Gastroesophageal sphincter (tissue), 4 donors: ENCODE measurements around the gene GBX1. TPM values are rescaled to one million over a fixed set of nuclear protein-coding genes. Genes with fewer than 3 reads are reported as not detected.

ENCODE experiments used
- ATAC-seq: fragments of 150-250 bp; one replicate; pipeline ENCODE4 v1.9.1; 2016; ENCODE audit warnings: mild to moderate bottlenecking, moderate library complexity
- H3K27ac ChIP-seq, 4 donors: fragments of 200-600 bp; sonication (generic) in 3 of 4; 1 replicate in 3 of 4; 2 replicates in 1 of 4; pipeline ENCODE4 v1.5.1; 2016 to 2019
- H3K27me3 ChIP-seq: fragments of 200-600 bp; sonication (generic); one replicate; pipeline ENCODE4 v1.5.1; 2019
- H3K36me3 ChIP-seq, 2 donors: fragments of 200-600 bp; sonication (generic); one replicate each; pipeline ENCODE4 v1.5.1; 2019; ENCODE audit warnings: control low read depth in 1 of 2
- H3K4me1 ChIP-seq, 3 donors: fragments of 200-600 bp; sonication (generic); 1 replicate in 2 of 3; 2 replicates in 1 of 3; pipeline ENCODE4 v1.5.1; 2016 to 2019; ENCODE audit warnings: control low read depth in 2 of 3
- H3K4me3 ChIP-seq, 2 donors: fragments of 200-600 bp; sonication (generic); one replicate each; pipeline ENCODE4 v1.5.1; 2019; ENCODE audit warnings: mild to moderate bottlenecking in 1 of 2, moderate library complexity in 1 of 2
- H3K9me3 ChIP-seq, 3 donors: fragments of 200-600 bp; sonication (generic); one replicate each; pipeline ENCODE4 v1.5.1; 2017 to 2019; ENCODE audit warnings: control low read depth in 2 of 3
- EP300 ChIP-seq: sonication (generic); formaldehyde crosslinking; IDR thresholded peaks from one replicate; pipeline ENCODE4 v1.6.1; 2017; ENCODE audit warnings: antibody characterized with exemption, mild to moderate bottlenecking
- POLR2A ChIP-seq, 2 donors: fragments of 450-650 bp; IDR thresholded peaks; one replicate each; pipeline ENCODE4 v1.6.1; 2017; ENCODE audit warnings: antibody characterized with exemption in 2 of 2, mild to moderate bottlenecking in 2 of 2, moderate library complexity in 1 of 2
- POLR2AphosphoS5 ChIP-seq: sonication (generic); formaldehyde crosslinking; IDR thresholded peaks from one replicate; pipeline ENCODE4 v1.6.1; 2017; ENCODE audit warnings: antibody characterized with exemption
- WGBS, 2 donors: methylation state at CpG; one replicate each; pipeline ENCODE4 v1.1.5; 2018; ENCODE audit warnings: low coverage in 1 of 2; 5-methylcytosine and 5-hydroxymethylcytosine counted together
- total RNA-seq, 4 donors: library from RNA; depleted of rRNA; stranded (reverse); fragments of >200 nt; gene quantifications; one replicate each; pipeline ENCODE4 v1.1.0, GENCODE V29; 2016
- TF ChIP-seq, protein P1 (sequence below), 4 experiments: fragments of 200-600 bp in 2 of 4; fragments of 450-650 bp in 2 of 4; sonication (generic) in 1 of 4; IDR thresholded peaks; one replicate each; pipeline ENCODE4 v1.5.1; 2017 to 2019; ENCODE audit warnings: antibody characterized with exemption in 4 of 4, mild to moderate bottlenecking in 2 of 4, moderate library complexity in 2 of 4

The GBX1 gene
- total RNA-seq, 4 donors from 2014 or later = not detected

DNA sequence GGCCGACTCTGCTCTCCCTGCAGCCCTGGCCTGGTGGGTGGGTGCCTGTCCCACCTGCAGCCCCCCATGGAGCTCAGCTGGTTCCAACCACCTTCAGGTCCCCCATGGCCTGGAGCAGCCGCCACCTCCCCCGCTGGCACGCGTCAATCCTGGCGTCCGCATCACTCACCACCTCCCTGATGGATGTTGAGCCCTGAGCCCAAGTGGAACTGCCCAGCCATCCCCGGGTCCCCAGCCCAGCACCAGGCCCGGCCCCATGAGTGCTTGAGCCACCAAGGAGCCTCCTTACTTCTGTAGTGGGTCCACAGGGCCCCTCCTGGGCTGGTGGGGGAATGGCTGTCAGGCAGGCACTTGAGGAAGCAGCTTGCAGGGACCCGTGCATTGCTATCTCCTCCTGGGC, 66.6 kb downstream of the GBX1 start:
- no peak for TF ChIP-seq POLR2AphosphoS5
- TF ChIP-seq POLR2A (IDR thresholded peaks at IDR 0.05) = no peak
- TF ChIP-seq EP300 = no peak
- TF ChIP-seq, protein P1, sequence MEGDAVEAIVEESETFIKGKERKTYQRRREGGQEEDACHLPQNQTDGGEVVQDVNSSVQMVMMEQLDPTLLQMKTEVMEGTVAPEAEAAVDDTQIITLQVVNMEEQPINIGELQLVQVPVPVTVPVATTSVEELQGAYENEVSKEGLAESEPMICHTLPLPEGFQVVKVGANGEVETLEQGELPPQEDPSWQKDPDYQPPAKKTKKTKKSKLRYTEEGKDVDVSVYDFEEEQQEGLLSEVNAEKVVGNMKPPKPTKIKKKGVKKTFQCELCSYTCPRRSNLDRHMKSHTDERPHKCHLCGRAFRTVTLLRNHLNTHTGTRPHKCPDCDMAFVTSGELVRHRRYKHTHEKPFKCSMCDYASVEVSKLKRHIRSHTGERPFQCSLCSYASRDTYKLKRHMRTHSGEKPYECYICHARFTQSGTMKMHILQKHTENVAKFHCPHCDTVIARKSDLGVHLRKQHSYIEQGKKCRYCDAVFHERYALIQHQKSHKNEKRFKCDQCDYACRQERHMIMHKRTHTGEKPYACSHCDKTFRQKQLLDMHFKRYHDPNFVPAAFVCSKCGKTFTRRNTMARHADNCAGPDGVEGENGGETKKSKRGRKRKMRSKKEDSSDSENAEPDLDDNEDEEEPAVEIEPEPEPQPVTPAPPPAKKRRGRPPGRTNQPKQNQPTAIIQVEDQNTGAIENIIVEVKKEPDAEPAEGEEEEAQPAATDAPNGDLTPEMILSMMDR (IDR thresholded peaks at IDR 0.05) = no peak
- no peaks in the 10 kb centered on the region for H3K27me3 ChIP-seq
- H3K36me3 ChIP-seq = peaks cover 0 to 15% of the 10 kb centered on the region in 2 donors
- no CpG with 5 or more reads among the region's 10 CpGs for WGBS, 2 donors
- H3K4me1 ChIP-seq = peaks cover 0 to 47% (median 15%) of the 10 kb centered on the region in 3 donors
- H3K4me3 ChIP-seq = no peak overlapping the region
- ATAC-seq = no peak
- no peaks in the 10 kb centered on the region for H3K9me3 ChIP-seq
- H3K27ac ChIP-seq = no peak overlapping the region

DNA sequence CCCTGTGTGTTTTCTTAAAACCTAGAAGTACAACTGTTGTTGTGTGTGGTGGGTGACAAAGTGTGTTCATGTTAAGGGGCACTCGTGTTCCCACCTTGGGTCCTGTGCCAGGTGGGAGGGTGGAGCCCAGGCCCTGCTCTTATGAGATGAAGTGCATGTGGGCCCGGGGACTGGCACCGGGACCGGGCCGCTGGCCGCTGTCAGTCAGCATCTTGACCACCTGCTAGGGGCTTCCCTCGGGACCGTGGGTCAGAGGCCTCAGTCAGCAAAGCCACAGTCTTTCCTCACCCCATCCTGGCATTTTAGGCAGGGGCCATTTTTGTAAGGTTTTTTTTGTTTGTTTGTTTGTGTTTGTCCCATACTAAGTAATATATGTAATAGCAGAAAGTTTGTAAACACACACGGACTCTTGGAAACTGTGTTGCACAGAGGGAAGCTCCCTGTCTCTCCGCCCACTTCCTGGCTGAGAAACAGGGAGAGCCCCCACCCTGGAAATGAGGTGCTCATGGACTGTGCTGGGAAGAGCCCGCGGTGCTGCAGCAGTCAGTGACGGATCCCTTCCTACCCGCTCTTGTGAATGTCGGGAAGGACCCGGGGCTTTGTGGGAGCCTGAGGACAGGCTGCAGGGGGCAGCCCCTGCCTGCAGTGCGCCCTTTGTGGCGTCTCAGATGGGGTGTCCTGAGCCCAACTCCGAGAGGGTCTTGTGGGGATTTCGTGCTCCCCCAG, 67.8 kb downstream of the GBX1 start:
- no peak for TF ChIP-seq POLR2AphosphoS5
- H3K9me3 ChIP-seq = no peaks in the 10 kb centered on the region
- peaks cover 0 to 54% (median 18%) of the 10 kb centered on the region in 3 donors for H3K4me1 ChIP-seq
- H3K4me3 ChIP-seq = no peak overlapping the region
- peak; percentile 47 for ATAC-seq
- WGBS, 2 donors = 45 to 54% methylated on average over 5 to 9 of the region's 20 CpGs
- H3K27me3 ChIP-seq = no peaks in the 10 kb centered on the region
- H3K27ac ChIP-seq = no peak overlapping the region
- peaks cover 0 to 11% of the 10 kb centered on the region in 2 donors for H3K36me3 ChIP-seq

Other genes starting within 250 kb of the GBX1 start
- gene KCNH2, start 189.4 kb downstream of the GBX1 start, total RNA-seq = 10 to 100 TPM; 26.6 to 63.8 (median 36.3) TPM
- gene NOS3, start 176.7 kb downstream of the GBX1 start, total RNA-seq = 10 to 100 TPM in 2 of 4 donors, 1 to 10 TPM in 2; 6.8 to 29.4 (median 13.5) TPM
- gene ATG9B, start 143.2 kb downstream of the GBX1 start, total RNA-seq = under 1 TPM in 2 of 4 donors, not detected in 2; 0.15 to 0.31 TPM
- 10 to 100 TPM; 13.2 to 33.0 (median 18.8) TPM for gene ABCB8, start 139.2 kb downstream of the GBX1 start, total RNA-seq
- 1 to 10 TPM in 3 of 4 donors, not detected in 1; 1.7 to 3.1 (median 2.1) TPM for gene ASIC3, start 119.2 kb downstream of the GBX1 start, total RNA-seq
- gene CDK5, start 109.8 kb downstream of the GBX1 start, total RNA-seq = 1 to 10 TPM; 3.4 to 8.8 (median 6.4) TPM
- gene SLC4A2, start 108.1 kb downstream of the GBX1 start, total RNA-seq = 100 to 1,000 TPM in 2 of 4 donors, 10 to 100 TPM in 2; 77.8 to 152 (median 95.7) TPM
- gene FASTK, start 86.9 kb downstream of the GBX1 start, total RNA-seq = 10 to 100 TPM; 51.3 to 82.2 (median 60.8) TPM
- 10 to 100 TPM; 38.4 to 57.2 (median 44.7) TPM for gene TMUB1, start 84.2 kb downstream of the GBX1 start, total RNA-seq
- gene AGAP3, start 81.2 kb downstream of the GBX1 start, total RNA-seq = 10 to 100 TPM; 36.3 to 68.2 (median 55.7) TPM
- gene ASB10, start 19.6 kb upstream of the GBX1 start, total RNA-seq = not detected
- gene H2BK1, start 42.8 kb upstream of the GBX1 start, total RNA-seq = not detected
- 10 to 100 TPM; 30.5 to 43.1 (median 36.5) TPM for gene ABCF2, start 59.5 kb upstream of the GBX1 start, total RNA-seq
- 10 to 100 TPM; 18.0 to 38.1 (median 25.7) TPM for gene CHPF2, start 64.8 kb upstream of the GBX1 start, total RNA-seq
- 10 to 100 TPM; 23.6 to 45.1 (median 39.8) TPM for gene SMARCD3, start 81.0 kb upstream of the GBX1 start, total RNA-seq
- gene NUB1, start 174.1 kb upstream of the GBX1 start, total RNA-seq = 10 to 100 TPM; 50.5 to 60.3 (median 54.8) TPM
- gene WDR86, start 242.3 kb upstream of the GBX1 start, total RNA-seq = 1 to 10 TPM; 2.6 to 8.2 (median 5.9) TPM